Panc1 (cell line): Measurements from ENCODE around the gene FBXO47.

ENCODE experiments used
- CTCF ChIP-seq: fragments of 450-650 bp; IDR thresholded peaks from 2 replicates; pipeline ENCODE4 v1.5.1; 2017; ENCODE audit warnings: mild to moderate bottlenecking
- POLR2AphosphoS5 ChIP-seq: IDR thresholded peaks from 2 replicates; pipeline ENCODE4 v1.6.1; 2012; ENCODE audit warnings: mild to moderate bottlenecking, low read depth, low read length, moderate library complexity
- REST ChIP-seq, 2 experiments: IDR thresholded peaks; 2 replicates each; pipeline ENCODE4 v1.6.1; 2011 to 2012; ENCODE audit warnings: low read depth in 2 of 2, control low read depth in 1 of 2, low read length in 1 of 2, mild to moderate bottlenecking in 1 of 2, moderate library complexity in 1 of 2; ENCODE audit not compliant: insufficient read depth in 1 of 2

DNA sequence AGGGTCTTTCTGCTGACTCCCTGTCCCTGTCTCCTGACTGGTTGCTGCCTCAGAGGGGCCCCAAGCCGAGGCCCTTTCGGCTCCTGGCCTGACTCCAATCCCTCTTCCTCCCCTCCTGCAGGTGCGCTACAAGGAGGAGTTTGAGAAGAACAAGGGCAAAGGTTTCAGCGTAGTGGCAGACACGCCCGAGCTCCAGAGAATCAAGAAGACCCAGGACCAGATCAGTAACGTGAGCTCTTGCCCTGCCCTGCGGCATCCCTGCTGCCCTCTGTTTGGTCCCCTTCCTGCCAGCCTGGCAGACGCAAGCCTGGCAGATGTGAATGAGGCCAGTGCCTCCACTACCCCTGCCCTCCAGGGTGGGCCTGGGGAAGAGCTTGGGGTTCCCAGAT is 68.9 kb downstream of the FBXO47 start:
- TF ChIP-seq CTCF (no peak), POLR2AphosphoS5 (no peak), REST (IDR thresholded peaks at IDR 0.05; ENCODE audit: insufficient read depth in 1 of 2, low read depth in 2 of 2, low read length in 1 of 2) (no peak)
